Esophagus squamous epithelium (tissue), 5 donors: Measurements from ENCODE around the gene NMBR. TPM values are rescaled to one million over a fixed set of nuclear protein-coding genes. Genes with fewer than 3 reads are reported as not detected.
A peak's percentile ranks its signal among the peaks of the same experiment; 100 is the strongest.
"Not testable (repeated sequence)": the region's sequence is repeated elsewhere in the genome, so short reads cannot be mapped to it uniquely, and the experiment has no call there.

Source experiments
- DNase-seq: peaks from one replicate; lab custom pipeline; 2025; lab: John Stamatoyannopoulos, UW
- H3K27ac ChIP-seq, 4 donors: fragments of 200-600 bp; sonication (generic); one replicate each; pipeline ENCODE4 v1.5.1; 2016 to 2019; ENCODE audit warnings: mild to moderate bottlenecking in 1 of 4
- H3K27me3 ChIP-seq, 4 donors: fragments of 200-600 bp; sonication (generic); 1 replicate in 3 of 4; 2 replicates in 1 of 4; pipeline versions ENCODE4 v1.5.1 to v1.6.0; 2017 to 2021; ENCODE audit warnings: antibody characterized with exemption in 1 of 4
- H3K36me3 ChIP-seq, 3 donors: fragments of 200-600 bp; sonication (generic); one replicate each; pipeline ENCODE4 v1.5.1; 2016 to 2019
- H3K4me1 ChIP-seq, 3 donors: fragments of 200-600 bp; sonication (generic); one replicate each; pipeline ENCODE4 v1.5.1; 2017 to 2019
- H3K4me3 ChIP-seq, 4 donors: fragments of 200-600 bp; sonication (generic); 1 replicate in 3 of 4; 2 replicates in 1 of 4; pipeline ENCODE4 v1.5.1; 2016 to 2019; ENCODE audit warnings: mild to moderate bottlenecking in 2 of 4, moderate library complexity in 1 of 4
- H3K9me3 ChIP-seq, 3 donors: fragments of 200-600 bp; sonication (generic); one replicate each; pipeline ENCODE4 v1.5.1; 2016 to 2019
- CTCF ChIP-seq, 6 experiments: fragments of 450-650 bp in 4 of 6; fragments of 200-600 bp in 2 of 6; sonication (generic) in 2 of 6; IDR thresholded peaks; one replicate each; pipeline ENCODE4 v1.5.1; 2016 to 2019; ENCODE audit warnings: antibody characterized with exemption in 6 of 6, mild to moderate bottlenecking in 4 of 6, moderate library complexity in 4 of 6
- POLR2A ChIP-seq, 4 donors: fragments of 450-650 bp; IDR thresholded peaks; one replicate each; pipeline ENCODE4 v1.6.1; 2017; ENCODE audit warnings: antibody characterized with exemption in 4 of 4, mild to moderate bottlenecking in 4 of 4, moderate library complexity in 3 of 4
- WGBS, 2 donors: methylation state at CpG; one replicate each; pipeline ENCODE4 v1.1.5; 2018; 5-methylcytosine and 5-hydroxymethylcytosine counted together
- intact Hi-C: fragments of 100-400 bp; cut with DNase I; formaldehyde crosslinking; loops from one replicate; pipeline ENCODE4 v1.15.0; 2022
- total RNA-seq, 4 donors: library from RNA; depleted of rRNA; stranded (reverse); fragments of >200 nt; gene quantifications; one replicate each; pipeline ENCODE4 v1.1.0, GENCODE V29; 2016
- donor health status: DM: yes; HTN: yes; CAD: no.

The NMBR gene
- total RNA-seq, 4 donors from 2014 or later: not detected

DNA sequence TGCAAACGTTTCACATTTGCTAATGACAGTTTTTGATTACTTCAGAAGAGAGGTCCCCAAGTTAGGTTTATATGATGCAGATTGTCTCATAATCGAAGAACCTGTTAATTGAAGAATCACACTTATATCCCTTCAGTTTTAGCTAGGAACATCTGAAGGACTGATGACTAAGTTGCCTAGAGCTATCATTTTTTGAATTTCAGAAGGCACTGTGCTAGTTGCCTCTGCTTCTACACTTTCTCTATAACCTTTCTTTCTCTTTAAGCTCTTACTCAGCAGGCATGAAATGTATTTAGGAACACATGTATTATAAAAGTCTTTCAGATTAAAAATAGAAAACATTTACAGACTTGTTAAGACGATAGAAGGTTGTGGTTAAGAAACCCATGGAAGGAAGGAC, 28.6 kb downstream of the NMBR start:
- intact Hi-C loops: no loop called here
- TF ChIP-seq POLR2A (IDR thresholded peaks at IDR 0.05) (no peak), CTCF (IDR thresholded peaks at IDR 0.05) (no peak)
- H3K4me1 ChIP-seq: no peaks in the 10 kb centered on the region
- H3K4me3 ChIP-seq: no peak overlapping the region
- no peak overlapping the region for H3K27ac ChIP-seq
- no peaks in the 10 kb centered on the region for H3K36me3 ChIP-seq
- 38 to 43% methylated on average over 3 of the region's 3 CpGs for WGBS, 2 donors
- no peak for DNase-seq
- H3K27me3 ChIP-seq: no peaks in the 10 kb centered on the region
- H3K9me3 ChIP-seq: no peaks in the 10 kb centered on the region

DNA sequence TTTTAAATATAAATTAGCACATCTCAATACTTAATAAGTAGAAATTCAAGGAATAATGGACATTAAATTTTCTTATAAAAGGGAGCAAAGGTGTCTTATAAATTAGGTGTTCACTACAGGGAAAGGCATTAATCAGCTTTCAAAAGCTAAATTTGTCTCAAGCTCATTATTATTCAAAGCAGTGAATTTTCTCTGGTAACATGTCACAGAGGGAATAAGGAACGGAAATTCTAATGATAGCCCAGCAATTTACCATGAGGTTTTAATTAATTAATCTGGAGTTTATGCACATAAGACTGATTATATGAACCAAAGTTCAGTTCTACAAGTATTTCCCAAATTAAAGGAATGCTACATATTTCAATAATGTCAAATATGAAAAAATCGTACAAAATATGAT, 29.6 kb downstream of the NMBR start:
- TF ChIP-seq POLR2A (IDR thresholded peaks at IDR 0.05): no peak
- no peak for TF ChIP-seq CTCF (IDR thresholded peaks at IDR 0.05)
- no peaks in the 10 kb centered on the region for H3K36me3 ChIP-seq
- no peaks in the 10 kb centered on the region for H3K4me1 ChIP-seq
- H3K27me3 ChIP-seq: no peaks in the 10 kb centered on the region
- DNase-seq: no peak
- H3K9me3 ChIP-seq: no peaks in the 10 kb centered on the region
- no peak overlapping the region for H3K4me3 ChIP-seq
- H3K27ac ChIP-seq: no peak overlapping the region
- intact Hi-C loops: no loop called here
- WGBS, 2 donors: 68 to 75% methylated on average over 2 of the region's 2 CpGs

GRCh38 chr6:142112451-142113061, 34.4 kb downstream of the NMBR start:
- Histone ChIP-seq H3K27ac (no peak overlapping the region), H3K9me3 (no peaks in the 10 kb centered on the region), H3K4me3 (no peak overlapping the region), H3K27me3 (no peaks in the 10 kb centered on the region), H3K4me1 (no peaks in the 10 kb centered on the region), H3K36me3 (no peaks in the 10 kb centered on the region)
- DNase-seq: no peak
- intact Hi-C loops: no loop called here
- 0% methylated on average over 4 of the region's 4 CpGs for WGBS, 2 donors
- peak in 5 of 6 experiments; percentile 55 to 78 (median 66) for TF ChIP-seq CTCF (IDR thresholded peaks at IDR 0.05)
- no peak for TF ChIP-seq POLR2A (IDR thresholded peaks at IDR 0.05)

- intact Hi-C loops, H3K4me1 ChIP-seq, H3K9me3 ChIP-seq, H3K36me3 ChIP-seq, DNase-seq, H3K27ac ChIP-seq, H3K27me3 ChIP-seq, H3K4me3 ChIP-seq: not testable (repeated sequence)
- 76 to 85% methylated on average over 9 of the region's 9 CpGs for whole genome bisulfite sequencing, 2 donors
Observed at GRCh38 chr6:142110820-142111219, 36.1 kb downstream of the NMBR start.

DNA sequence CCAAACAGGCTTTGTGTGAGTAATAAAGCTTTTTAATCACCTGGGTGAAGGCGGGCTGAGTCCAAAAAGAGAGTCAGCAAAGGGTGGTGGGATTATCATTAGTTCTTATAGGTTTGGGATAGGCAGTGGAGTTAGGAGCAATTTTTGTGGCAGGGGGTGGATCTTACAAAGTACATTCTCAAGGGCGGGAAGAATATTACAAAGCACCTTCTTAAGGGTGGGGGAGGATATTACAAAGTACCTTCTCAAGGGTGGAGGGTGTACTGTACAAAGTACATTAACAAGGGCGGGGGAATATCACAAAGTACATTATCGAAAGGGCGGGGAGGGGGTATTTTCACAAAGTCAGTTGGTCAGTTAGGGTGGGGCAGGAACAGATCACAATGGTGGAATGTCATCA, 42.1 kb downstream of the NMBR start:
- H3K36me3 ChIP-seq, H3K4me3 ChIP-seq, DNase-seq, H3K27me3 ChIP-seq, H3K27ac ChIP-seq, H3K9me3 ChIP-seq, H3K4me1 ChIP-seq: not testable (repeated sequence)
- intact Hi-C loops: loop anchor here (5.0 kb wide), 1 partner anchor 118 kb away; no protein-coding TSS in a partner anchor
- 85 to 86% methylated on average over 5 of the region's 5 CpGs for WGBS, 2 donors

DNA sequence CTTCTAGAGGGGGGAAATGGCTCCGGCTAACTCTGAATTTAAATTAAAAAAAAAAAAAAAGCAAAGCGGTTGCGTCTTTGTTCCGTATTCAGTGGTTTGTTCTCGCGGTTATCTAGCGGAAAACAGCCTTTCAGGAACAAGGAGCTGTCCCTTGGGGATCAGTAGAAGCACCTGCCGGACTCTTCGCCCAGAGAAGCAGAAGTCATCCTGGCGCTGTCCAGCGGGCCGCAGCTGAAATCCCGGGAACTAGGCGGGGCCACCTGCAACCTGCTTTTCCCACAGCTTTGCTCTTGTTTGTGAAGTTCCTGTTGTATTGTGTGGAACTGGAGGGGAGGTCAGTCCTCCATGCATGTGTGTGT, 58.1 kb downstream of the NMBR start:
- Histone ChIP-seq H3K27me3 (peaks cover 0 to 25% (median 0%) of the 10 kb centered on the region in 4 donors), H3K27ac (no peak overlapping the region), H3K9me3 (no peaks in the 10 kb centered on the region), H3K36me3 (no peaks in the 10 kb centered on the region), H3K4me1 (no peaks in the 10 kb centered on the region), H3K4me3 (no peak overlapping the region)
- 3 to 18% methylated on average over 7 to 8 of the region's 14 CpGs for WGBS, 2 donors
- intact Hi-C loops: no loop called here
- no peak for TF ChIP-seq POLR2A (IDR thresholded peaks at IDR 0.05)
- TF ChIP-seq CTCF (IDR thresholded peaks at IDR 0.05): no peak
- DNase-seq: no peak
